CD4-positive, alpha-beta T cell (primary cell): ENCODE results near the gene HS3ST2. TPM values are rescaled to one million over a fixed set of nuclear protein-coding genes. Genes with fewer than 3 reads are reported as not detected.

Experiments
- ATAC-seq: fragments of 200-7000 bp; cut with Tn5 transposase; one replicate; pipeline ENCODE4 v1.10.0; 2022; ENCODE audit warnings: mild to moderate bottlenecking; ENCODE audit not compliant: poor library complexity
- CTCF ChIA-PET: fragments of 350-600 bp; sonication (Branson Sonifier 250); formaldehyde crosslinking; loops from one replicate; lab custom pipeline; 2021; ENCODE audit warnings: antibody characterized with exemption, inconsistent platforms; lab: Charles Lee
- POLR2A ChIA-PET: fragments of 350-600 bp; sonication (Branson Sonifier 250); formaldehyde crosslinking; loops from one replicate; lab custom pipeline; 2021; ENCODE audit warnings: antibody characterized with exemption, inconsistent platforms; lab: Charles Lee
- DNase-seq, 14 experiments: peaks; one replicate each; pipeline ENCODE4 v3.0.0-alpha.2; 2013 to 2020; ENCODE audit warnings: mixed read lengths in 2 of 14
- H3K27ac ChIP-seq, 2 donors: one replicate each; pipeline versions ENCODE4 v1.5.1 to v1.7.0; 2013; ENCODE audit warnings: low read length in 2 of 2, low read depth in 1 of 2, mild to moderate bottlenecking in 1 of 2
- H3K27me3 ChIP-seq, 2 experiments: 1 replicate in 1 of 2; 2 replicates in 1 of 2; pipeline versions ENCODE4 v1.6.1 to v1.7.0; 2013; ENCODE audit warnings: low read length in 2 of 2, control low read depth in 1 of 2, mild to moderate bottlenecking in 1 of 2, moderate library complexity in 1 of 2; ENCODE audit not compliant: insufficient read depth in 2 of 2, control insufficient read depth in 1 of 2
- H3K36me3 ChIP-seq: one replicate; pipeline ENCODE4 v1.6.1; 2013; ENCODE audit warnings: low read length, control low read depth; ENCODE audit not compliant: insufficient read depth
- H3K4me1 ChIP-seq: one replicate; pipeline ENCODE4 v1.6.1; 2013; ENCODE audit warnings: low read length, control low read depth; ENCODE audit not compliant: insufficient read depth
- H3K4me3 ChIP-seq: one replicate; pipeline ENCODE4 v1.5.1; 2013; ENCODE audit warnings: mild to moderate bottlenecking, low read length, moderate library complexity
- H3K9me3 ChIP-seq, 2 experiments: 1 replicate in 1 of 2; 2 replicates in 1 of 2; pipeline versions ENCODE4 v1.6.1 to v1.7.0; 2013; ENCODE audit warnings: low read length in 2 of 2, mild to moderate bottlenecking in 2 of 2, control low read depth in 1 of 2, moderate library complexity in 1 of 2; ENCODE audit not compliant: control insufficient read depth in 1 of 2, insufficient read depth in 1 of 2
- H3K27ac Mint-ChIP-seq: one replicate; pipeline ENCODE4 v1.8.0; 2020; ENCODE audit warnings: mixed read lengths
- H3K27me3 Mint-ChIP-seq: one replicate; pipeline ENCODE4 v1.8.0; 2021; ENCODE audit warnings: mixed read lengths
- H3K36me3 Mint-ChIP-seq: one replicate; pipeline ENCODE4 v1.8.0; 2021; ENCODE audit warnings: low read depth, mixed read lengths
- H3K4me1 Mint-ChIP-seq: one replicate; pipeline ENCODE4 v1.8.0; 2021; ENCODE audit warnings: low read depth, mixed read lengths
- H3K4me3 Mint-ChIP-seq: one replicate; pipeline ENCODE4 v1.8.0; 2020; ENCODE audit warnings: mild to moderate bottlenecking, mixed read lengths
- H3K9me3 Mint-ChIP-seq: one replicate; pipeline ENCODE4 v1.8.0; 2020; ENCODE audit warnings: mixed read lengths
- intact Hi-C, 2 experiments: fragments of 100-400 bp; cut with DNase I in 1 of 2; cut with micrococcal nuclease in 1 of 2; formaldehyde crosslinking; loops; one replicate each; pipeline versions ENCODE4 v1.15.1 to v1.9.0; 2023 to 2025; cut with DNase I, micrococcal nuclease
- total RNA-seq, 174 experiments: library from RNA in 2 of 174; stranded (reverse) in 2 of 174; gene quantifications; one replicate each; pipeline ENCODE4 v1.2.3 and lab custom pipeline; 2021 to 2026
- TF ChIP-seq, protein P1 (sequence below): fragments of 200-600 bp; IDR thresholded peaks from one replicate; pipeline ENCODE4 v1.8.0; 2022; ENCODE audit warnings: antibody characterized with exemption, mild to moderate bottlenecking

Gene HS3ST2
- total RNA-seq, 2 experiments from 2014 or later, result not detected

DNA sequence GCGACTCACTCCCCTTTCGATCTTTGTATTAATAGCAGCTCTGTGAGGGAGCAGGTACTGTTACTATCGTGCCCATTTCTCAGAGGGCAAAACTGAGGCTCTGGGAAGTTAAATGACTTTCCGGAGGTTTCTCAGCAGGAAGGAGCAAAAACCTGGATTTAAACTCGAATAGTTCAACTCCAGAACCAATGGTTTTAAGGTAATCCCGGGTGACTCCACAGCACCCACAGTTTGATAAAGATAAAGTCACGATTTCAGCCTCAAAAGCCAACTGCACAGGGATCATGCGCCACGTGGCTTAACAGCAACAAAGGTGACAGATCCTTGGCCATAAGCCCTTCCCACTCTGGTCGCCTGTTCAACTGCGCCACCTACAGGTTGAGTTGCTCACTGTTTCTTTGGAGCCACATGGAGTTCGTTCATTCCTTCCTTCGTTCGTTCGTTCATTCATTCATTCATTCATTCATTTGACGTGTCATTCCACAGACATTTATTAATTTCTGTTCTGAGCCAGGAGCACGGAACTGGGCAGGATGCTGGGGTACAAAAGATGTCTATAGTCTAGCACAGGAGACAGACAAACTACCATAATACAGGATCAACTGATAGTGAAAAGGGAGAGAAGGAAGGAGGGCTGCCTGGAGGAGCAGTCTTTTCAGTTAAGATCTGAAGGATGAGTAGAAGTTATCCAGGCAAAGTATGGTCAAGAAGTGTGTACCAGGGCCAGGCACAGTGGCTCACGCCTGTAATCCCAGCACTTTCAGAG lies 134.8 kb downstream of the HS3ST2 start:
- DNase-seq (peak in 10 of 14 experiments; percentile 3 to 59 (median 18)), ATAC-seq (peak; percentile 52)
- Mint-ChIP-seq H3K27ac (no peak overlapping the region), H3K4me1 (peaks cover 5% of the 10 kb centered on the region), H3K27me3 (peaks cover 58% of the 10 kb centered on the region), H3K9me3 (no peaks in the 10 kb centered on the region), H3K4me3 (no peak overlapping the region), H3K36me3 (no peaks in the 10 kb centered on the region)
- Histone ChIP-seq H3K4me1 (peaks cover 8% of the 10 kb centered on the region), H3K27me3 (peaks cover 16 to 21% of the 10 kb centered on the region in 2 experiments), H3K27ac (no peak overlapping the region), H3K9me3 (peaks cover 0 to 7% of the 10 kb centered on the region in 2 experiments), H3K36me3 (no peaks in the 10 kb centered on the region), H3K4me3 (no peak overlapping the region)
- ChIA-PET POLR2A (no interaction called here), CTCF (no interaction called here)
- TF ChIP-seq, protein P1, sequence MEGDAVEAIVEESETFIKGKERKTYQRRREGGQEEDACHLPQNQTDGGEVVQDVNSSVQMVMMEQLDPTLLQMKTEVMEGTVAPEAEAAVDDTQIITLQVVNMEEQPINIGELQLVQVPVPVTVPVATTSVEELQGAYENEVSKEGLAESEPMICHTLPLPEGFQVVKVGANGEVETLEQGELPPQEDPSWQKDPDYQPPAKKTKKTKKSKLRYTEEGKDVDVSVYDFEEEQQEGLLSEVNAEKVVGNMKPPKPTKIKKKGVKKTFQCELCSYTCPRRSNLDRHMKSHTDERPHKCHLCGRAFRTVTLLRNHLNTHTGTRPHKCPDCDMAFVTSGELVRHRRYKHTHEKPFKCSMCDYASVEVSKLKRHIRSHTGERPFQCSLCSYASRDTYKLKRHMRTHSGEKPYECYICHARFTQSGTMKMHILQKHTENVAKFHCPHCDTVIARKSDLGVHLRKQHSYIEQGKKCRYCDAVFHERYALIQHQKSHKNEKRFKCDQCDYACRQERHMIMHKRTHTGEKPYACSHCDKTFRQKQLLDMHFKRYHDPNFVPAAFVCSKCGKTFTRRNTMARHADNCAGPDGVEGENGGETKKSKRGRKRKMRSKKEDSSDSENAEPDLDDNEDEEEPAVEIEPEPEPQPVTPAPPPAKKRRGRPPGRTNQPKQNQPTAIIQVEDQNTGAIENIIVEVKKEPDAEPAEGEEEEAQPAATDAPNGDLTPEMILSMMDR, result peak; percentile 29
- intact Hi-C loops, result no loop called here

- Histone ChIP-seq H3K27ac (no peak overlapping the region), H3K9me3 (no peaks in the 10 kb centered on the region), H3K36me3 (no peaks in the 10 kb centered on the region), H3K4me3 (no peak overlapping the region), H3K4me1 (no peaks in the 10 kb centered on the region), H3K27me3 (peaks cover 0 to 4% of the 10 kb centered on the region in 2 experiments)
- H3K9me3 Mint-ChIP-seq, result no peaks in the 10 kb centered on the region
- ChIA-PET POLR2A (no interaction called here), CTCF (no interaction called here)
- no peaks in the 10 kb centered on the region for H3K36me3 Mint-ChIP-seq
- ATAC-seq (no peak), DNase-seq (no peak)
- H3K4me1 Mint-ChIP-seq, result no peaks in the 10 kb centered on the region
- H3K4me3 Mint-ChIP-seq, result no peak overlapping the region
- intact Hi-C loops, result no loop called here
- TF ChIP-seq, protein P1, result no peak
- peaks cover 43% of the 10 kb centered on the region for H3K27me3 Mint-ChIP-seq
- H3K27ac Mint-ChIP-seq, result no peak overlapping the region
Measured at GRCh38 chr16:22955461-22956070, 141.6 kb downstream of the HS3ST2 start.

- no peak for DNase-seq
- no peaks in the 10 kb centered on the region for H3K4me1 ChIP-seq
- H3K4me3 ChIP-seq, result no peak overlapping the region
- Mint-ChIP-seq H3K4me3 (no peak overlapping the region), H3K27me3 (peaks cover 52% of the 10 kb centered on the region), H3K4me1 (no peaks in the 10 kb centered on the region), H3K9me3 (peaks cover 6% of the 10 kb centered on the region), H3K27ac (no peak overlapping the region), H3K36me3 (no peaks in the 10 kb centered on the region)
- intact Hi-C loops, result no loop called here
- POLR2A ChIA-PET, result no interaction called here
- H3K27me3 ChIP-seq, result peaks cover 4 to 11% of the 10 kb centered on the region in 2 experiments
- ATAC-seq, result no peak
- no peak overlapping the region for H3K27ac ChIP-seq
- peaks cover 0 to 10% of the 10 kb centered on the region in 2 experiments for H3K9me3 ChIP-seq
- CTCF ChIA-PET, result no interaction called here
- TF ChIP-seq, protein P1, result no peak
- H3K36me3 ChIP-seq, result no peaks in the 10 kb centered on the region
Measured at GRCh38 chr16:22961206-22961605, 147.2 kb downstream of the HS3ST2 start.
